Sigmoid colon (tissue), 4 donors: ENCODE results near the gene LARGE1.

Source experiments
- POLR2AphosphoS5 ChIP-seq, 4 donors: sonication (generic); formaldehyde crosslinking; IDR thresholded peaks; one replicate each; pipeline ENCODE4 v1.6.1; 2017; ENCODE audit warnings: antibody characterized with exemption in 4 of 4
- TF ChIP-seq, protein P1 (sequence below), 4 experiments: fragments of 450-650 bp in 3 of 4; fragments of 200-600 bp in 1 of 4; IDR thresholded peaks; one replicate each; pipeline ENCODE4 v1.5.1; 2016 to 2019; ENCODE audit warnings: antibody characterized with exemption in 4 of 4, mild to moderate bottlenecking in 3 of 4, moderate library complexity in 2 of 4

DNA sequence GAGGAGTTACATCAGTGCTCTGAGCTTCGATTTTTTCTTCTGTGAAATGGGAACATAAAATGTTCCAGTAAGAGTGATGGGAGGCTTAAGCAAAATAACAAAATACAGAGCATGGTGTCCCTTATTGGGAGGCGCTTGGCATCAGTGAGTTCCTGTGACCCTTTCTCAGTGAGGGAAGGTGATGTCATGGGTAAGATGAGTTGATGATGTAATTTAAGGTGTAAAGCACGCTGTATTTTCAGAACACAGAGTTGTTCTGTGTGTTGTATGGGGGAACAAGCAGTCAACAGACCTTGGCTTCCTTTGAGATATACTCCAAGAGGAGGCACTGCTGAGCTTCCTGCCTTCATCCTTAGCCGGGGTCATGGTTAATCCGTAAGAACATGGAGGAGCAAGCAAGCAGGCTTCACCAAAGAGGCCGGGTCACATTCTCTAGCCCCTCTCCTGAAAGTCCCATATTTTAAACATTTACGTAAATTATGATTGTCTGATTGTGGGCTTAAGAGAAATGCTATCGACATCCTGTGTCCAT, 266.7 kb downstream of the LARGE1 start:
- TF ChIP-seq, protein P1, sequence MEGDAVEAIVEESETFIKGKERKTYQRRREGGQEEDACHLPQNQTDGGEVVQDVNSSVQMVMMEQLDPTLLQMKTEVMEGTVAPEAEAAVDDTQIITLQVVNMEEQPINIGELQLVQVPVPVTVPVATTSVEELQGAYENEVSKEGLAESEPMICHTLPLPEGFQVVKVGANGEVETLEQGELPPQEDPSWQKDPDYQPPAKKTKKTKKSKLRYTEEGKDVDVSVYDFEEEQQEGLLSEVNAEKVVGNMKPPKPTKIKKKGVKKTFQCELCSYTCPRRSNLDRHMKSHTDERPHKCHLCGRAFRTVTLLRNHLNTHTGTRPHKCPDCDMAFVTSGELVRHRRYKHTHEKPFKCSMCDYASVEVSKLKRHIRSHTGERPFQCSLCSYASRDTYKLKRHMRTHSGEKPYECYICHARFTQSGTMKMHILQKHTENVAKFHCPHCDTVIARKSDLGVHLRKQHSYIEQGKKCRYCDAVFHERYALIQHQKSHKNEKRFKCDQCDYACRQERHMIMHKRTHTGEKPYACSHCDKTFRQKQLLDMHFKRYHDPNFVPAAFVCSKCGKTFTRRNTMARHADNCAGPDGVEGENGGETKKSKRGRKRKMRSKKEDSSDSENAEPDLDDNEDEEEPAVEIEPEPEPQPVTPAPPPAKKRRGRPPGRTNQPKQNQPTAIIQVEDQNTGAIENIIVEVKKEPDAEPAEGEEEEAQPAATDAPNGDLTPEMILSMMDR (IDR thresholded peaks at IDR 0.05), result no peak
- TF ChIP-seq POLR2AphosphoS5 (IDR thresholded peaks at IDR 0.05), result no peak
